ENCODE data around the gene PDXDC1. TPM values are rescaled to one million over a fixed set of nuclear protein-coding genes. Genes with fewer than 3 reads are reported as not detected.
"Not testable (repeated sequence)": the region's sequence is repeated elsewhere in the genome, so short reads cannot be mapped to it uniquely, and the experiment has no call there.

The PDXDC1 gene
- total RNA-seq, 3 donors from 2014 or later, result 66.4 to 86.6 (median 82.9) TPM

DNA sequence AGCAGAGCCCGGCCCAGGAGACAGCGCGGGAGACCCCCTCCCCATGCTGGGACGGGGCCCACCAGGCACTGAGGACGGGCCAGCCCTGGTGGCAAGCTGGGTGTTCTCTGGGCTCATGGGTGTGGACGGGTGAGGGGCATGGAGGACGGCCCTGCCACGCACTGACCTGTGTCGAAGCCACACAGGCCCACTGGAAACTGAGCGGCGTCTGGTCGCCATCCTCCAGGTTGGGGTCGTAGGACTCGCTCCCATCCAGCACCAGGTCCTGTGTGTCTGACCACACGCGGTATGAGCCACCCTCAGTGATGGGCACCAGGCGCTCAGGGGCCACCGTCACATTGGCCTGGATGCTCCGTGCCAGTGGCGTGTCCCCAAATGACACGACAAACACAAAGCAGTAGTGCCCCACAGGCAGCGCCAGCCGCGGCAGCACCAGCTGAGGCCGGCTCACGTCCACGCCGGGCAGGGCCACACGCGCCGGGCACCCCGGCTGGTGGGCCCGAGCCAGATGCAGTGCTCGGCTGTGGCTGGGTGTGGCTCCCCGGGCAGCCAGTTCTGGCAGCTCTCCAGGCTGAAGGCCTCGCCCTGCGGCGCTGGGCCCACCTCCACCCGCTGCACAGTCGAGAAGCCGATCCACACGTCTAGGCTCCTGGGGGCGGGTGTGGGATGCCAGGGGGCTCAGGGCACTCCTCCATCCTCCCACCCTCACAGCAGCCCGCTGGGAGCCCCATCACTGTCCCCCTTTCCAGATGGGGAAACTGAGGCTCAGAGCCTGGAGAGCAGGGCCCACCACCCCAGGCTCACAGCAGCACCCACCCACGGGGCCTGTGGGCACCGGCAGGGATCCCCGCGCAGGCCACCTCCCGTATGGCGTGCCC lies 160.9 kb downstream of the PDXDC1 start:
- H3K27me3 ChIP-seq; H3K36me3 ChIP-seq; H3K4me1 ChIP-seq; intact Hi-C loops (cut with DNase I; ENCODE audit: low total_unique reads); DNase-seq (ENCODE audit: low spot score in 2 of 2); H3K9me3 ChIP-seq; H3K27ac ChIP-seq; H3K4me3 ChIP-seq: not testable (repeated sequence)

DNA sequence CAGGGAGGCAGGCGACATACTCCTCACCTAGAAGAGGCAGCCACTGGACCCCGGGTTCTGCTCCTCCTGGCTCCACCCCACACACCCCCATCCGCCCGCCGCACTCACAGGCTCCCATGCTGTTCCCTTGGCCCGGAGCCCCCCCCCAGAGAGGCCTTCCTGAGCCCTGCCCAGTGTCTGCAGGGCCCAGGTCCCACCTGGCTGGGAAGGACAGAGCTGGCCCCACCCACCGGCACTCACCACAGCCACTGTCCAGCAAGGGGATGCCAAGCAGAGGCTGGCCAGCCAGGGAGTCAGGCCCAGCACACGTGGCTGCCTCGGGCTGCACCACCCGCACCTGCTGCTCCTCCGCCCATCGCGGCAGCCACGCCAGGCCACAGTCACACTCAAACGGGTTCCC lies 162.7 kb downstream of the PDXDC1 start:
- H3K27ac ChIP-seq; H3K9me3 ChIP-seq; intact Hi-C loops (cut with DNase I; ENCODE audit: low total_unique reads); H3K4me3 ChIP-seq; H3K36me3 ChIP-seq; H3K4me1 ChIP-seq; DNase-seq (ENCODE audit: low spot score in 2 of 2); H3K27me3 ChIP-seq: not testable (repeated sequence)

DNA sequence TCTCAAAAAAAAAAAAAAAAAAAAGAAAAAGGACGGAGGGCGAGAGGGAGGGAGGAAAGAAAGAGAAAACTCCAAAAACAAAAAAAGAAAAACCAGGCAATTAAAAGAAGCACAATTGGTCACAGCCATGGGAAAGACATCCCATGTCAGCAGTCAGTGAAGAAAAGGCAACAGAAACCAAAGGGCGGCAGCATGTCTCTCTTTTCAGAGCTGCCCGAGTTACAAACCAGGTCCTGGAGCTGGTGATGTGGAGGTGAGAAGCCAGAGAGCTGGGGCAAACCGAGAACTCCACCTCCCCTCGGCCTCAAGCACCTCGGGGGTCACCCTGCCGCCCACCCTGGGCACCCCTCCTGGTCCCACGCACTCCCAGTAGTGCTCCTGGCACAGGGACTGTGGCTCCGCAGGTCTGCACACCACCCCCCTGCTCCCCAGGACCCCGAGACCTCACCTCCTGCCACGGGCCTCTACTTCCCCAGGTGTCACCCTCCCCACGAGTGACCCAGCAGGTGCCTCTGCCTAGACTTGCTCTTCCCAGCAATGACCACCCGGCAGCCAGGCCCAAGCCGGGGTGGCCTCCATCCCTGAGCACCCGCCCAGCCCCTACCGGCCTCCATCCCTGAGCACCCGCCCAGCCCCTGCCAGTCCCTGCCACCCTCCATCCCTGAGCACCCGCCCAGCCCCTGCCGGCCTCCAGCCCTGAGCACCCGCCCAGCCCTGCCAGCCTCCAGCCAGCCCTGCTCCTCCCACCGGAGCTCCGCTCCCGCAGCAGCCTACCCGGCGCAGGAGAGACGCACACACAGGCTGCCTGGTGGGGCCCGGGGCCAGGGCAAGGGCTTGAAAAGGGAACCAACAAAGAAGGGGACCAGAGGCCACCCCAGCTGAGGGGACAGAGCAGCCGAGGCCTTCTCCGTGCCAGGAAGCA lies 165.9 kb downstream of the PDXDC1 start:
- Histone ChIP-seq H3K4me3 (peak overlapping the region in 1 of 3 donors; percentile 52), H3K4me1 (peaks cover 4 to 11% of the 10 kb centered on the region in 2 donors), H3K27ac (peak overlapping the region in 1 of 2 donors; percentile 25)
- H3K27me3 ChIP-seq; H3K9me3 ChIP-seq; DNase-seq (ENCODE audit: low spot score in 2 of 2); H3K36me3 ChIP-seq; intact Hi-C loops (cut with DNase I; ENCODE audit: low total_unique reads): not testable (repeated sequence)

GRCh38 chr16:15141586-15141985 lies 166.8 kb downstream of the PDXDC1 start:
- H3K4me1 ChIP-seq, result peaks cover 4 to 18% of the 10 kb centered on the region in 2 donors
- H3K36me3 ChIP-seq, result no peaks in the 10 kb centered on the region
- H3K4me3 ChIP-seq, result no peak overlapping the region
- H3K27me3 ChIP-seq, result no peaks in the 10 kb centered on the region
- H3K9me3 ChIP-seq, result no peaks in the 10 kb centered on the region
- TF ChIP-seq POLR2A (IDR thresholded peaks at IDR 0.05) (no peak), CTCF (IDR thresholded peaks at IDR 0.05) (no peak), POLR2AphosphoS5 (IDR thresholded peaks at IDR 0.05) (no peak)
- no peak overlapping the region for H3K27ac ChIP-seq
- no peak for DNase-seq (ENCODE audit: low spot score in 2 of 2)
- intact Hi-C loops (cut with DNase I; ENCODE audit: low total_unique reads), result no loop called here

GRCh38 chr16:15142107-15142890 lies 167.5 kb downstream of the PDXDC1 start:
- H3K4me3 ChIP-seq; intact Hi-C loops (cut with DNase I; ENCODE audit: low total_unique reads); DNase-seq (ENCODE audit: low spot score in 2 of 2); H3K9me3 ChIP-seq; H3K36me3 ChIP-seq; H3K27me3 ChIP-seq: not testable (repeated sequence)
- peaks cover 4 to 18% of the 10 kb centered on the region in 2 donors for H3K4me1 ChIP-seq
- peak overlapping the region in 1 of 2 donors; percentile 91 for H3K27ac ChIP-seq

- Histone ChIP-seq H3K4me3 (peak overlapping the region in 1 of 3 donors; percentile 59), H3K4me1 (peaks cover 4 to 18% of the 10 kb centered on the region in 2 donors), H3K27ac (peak overlapping the region; percentile 82 to 91)
- DNase-seq (ENCODE audit: low spot score in 2 of 2); H3K27me3 ChIP-seq; intact Hi-C loops (cut with DNase I; ENCODE audit: low total_unique reads); H3K36me3 ChIP-seq; H3K9me3 ChIP-seq: not testable (repeated sequence)
These were observed 168.2 kb downstream of the PDXDC1 start for GRCh38 chr16:15142891-15143600.

DNA sequence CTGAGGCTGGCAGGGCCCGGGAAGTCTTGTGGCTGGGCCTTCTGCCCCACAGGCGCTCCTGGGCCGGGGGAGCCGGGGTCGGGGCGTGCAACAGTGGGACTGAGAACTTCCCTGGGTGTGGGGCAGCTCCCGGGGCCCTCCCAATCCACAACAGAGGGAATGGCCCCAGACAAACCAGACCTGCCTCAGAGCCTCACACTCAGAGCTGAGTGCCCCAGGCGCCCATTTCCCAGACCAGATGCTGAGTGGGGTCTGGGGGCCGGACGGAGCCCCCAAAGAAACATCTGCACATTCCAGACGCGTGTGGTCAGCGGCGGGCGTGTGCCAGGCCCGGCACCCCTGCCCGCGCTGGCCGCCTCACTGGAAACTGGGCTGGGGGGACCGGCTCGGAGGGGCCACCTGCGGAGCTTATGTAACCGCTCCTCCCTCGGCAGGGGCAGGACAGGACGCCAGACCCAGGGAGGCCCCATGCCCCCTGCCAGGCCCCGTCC lies 168.8 kb downstream of the PDXDC1 start:
- peak overlapping the region in 2 of 3 donors; percentile 32 to 59 for H3K4me3 ChIP-seq
- intact Hi-C loops (cut with DNase I; ENCODE audit: low total_unique reads); H3K36me3 ChIP-seq; H3K27me3 ChIP-seq; DNase-seq (ENCODE audit: low spot score in 2 of 2); H3K9me3 ChIP-seq: not testable (repeated sequence)
- peaks cover 4 to 18% of the 10 kb centered on the region in 2 donors for H3K4me1 ChIP-seq
- peak overlapping the region; percentile 82 to 91 for H3K27ac ChIP-seq

- intact Hi-C loops (cut with DNase I; ENCODE audit: low total_unique reads); H3K9me3 ChIP-seq; H3K27me3 ChIP-seq; H3K36me3 ChIP-seq; DNase-seq (ENCODE audit: low spot score in 2 of 2): not testable (repeated sequence)
- Histone ChIP-seq H3K4me3 (peak overlapping the region; percentile 5 to 59 (median 32)), H3K4me1 (peaks cover 4 to 18% of the 10 kb centered on the region in 2 donors), H3K27ac (peak overlapping the region; percentile 82 to 91)
These were observed 169.3 kb downstream of the PDXDC1 start for GRCh38 chr16:15144092-15144631.

- intact Hi-C loops (cut with DNase I; ENCODE audit: low total_unique reads); H3K9me3 ChIP-seq; H3K36me3 ChIP-seq; H3K27me3 ChIP-seq; DNase-seq (ENCODE audit: low spot score in 2 of 2): not testable (repeated sequence)
- Histone ChIP-seq H3K4me3 (peak overlapping the region in 2 of 3 donors; percentile 32 to 59), H3K27ac (peak overlapping the region; percentile 82 to 91), H3K4me1 (peaks cover 4 to 18% of the 10 kb centered on the region in 2 donors)
These were observed 170.1 kb downstream of the PDXDC1 start for GRCh38 chr16:15144781-15145417.
